Body of pancreas (tissue), 4 donors: ENCODE results near the gene MYLK4. TPM values are rescaled to one million over a fixed set of nuclear protein-coding genes. Genes with fewer than 3 reads are reported as not detected.

ENCODE experiments used
- ATAC-seq: fragments of 150-250 bp; one replicate; pipeline ENCODE4 v1.9.1; 2016
- DNase-seq, 4 donors: peaks; one replicate each; pipeline ENCODE4 v3.0.0-alpha.2; 2019
- H3K27ac ChIP-seq, 4 donors: fragments of 200-600 bp; sonication (generic); 1 replicate in 3 of 4; 2 replicates in 1 of 4; pipeline versions ENCODE4 v1.5.1 to v1.6.1; 2016 to 2019; ENCODE audit warnings: mild to moderate bottlenecking in 1 of 4, mixed read lengths in 1 of 4, moderate library complexity in 1 of 4
- H3K27me3 ChIP-seq, 2 donors: fragments of 200-600 bp; sonication (generic); one replicate each; pipeline ENCODE4 v1.6.0; 2016; ENCODE audit warnings: mild to moderate bottlenecking in 1 of 2
- H3K36me3 ChIP-seq, 2 donors: fragments of 200-600 bp; sonication (generic); replicated peaks in 1 of 2; 2 replicates each; pipeline ENCODE4 v1.5.1; 2016; ENCODE audit warnings: low read depth in 2 of 2; ENCODE audit not compliant: insufficient read depth in 1 of 2
- H3K4me1 ChIP-seq: fragments of 200-600 bp; sonication (generic); one replicate; pipeline ENCODE4 v1.6.0; 2016
- H3K4me3 ChIP-seq, 2 donors: fragments of 200-600 bp; sonication (generic); 1 replicate in 1 of 2; 2 replicates in 1 of 2; pipeline ENCODE4 v1.5.1; 2016 to 2019
- H3K9me3 ChIP-seq, 3 donors: fragments of 200-600 bp; sonication (generic); 1 replicate in 2 of 3; 2 replicates in 1 of 3; pipeline ENCODE4 v1.5.1; 2016
- CTCF ChIP-seq, 7 experiments: fragments of 450-650 bp in 4 of 7; fragments of 200-600 bp in 3 of 7; sonication (generic) in 3 of 7; IDR thresholded peaks; one replicate each; pipeline ENCODE4 v1.5.1; 2016 to 2019; ENCODE audit warnings: antibody characterized with exemption in 7 of 7
- POLR2A ChIP-seq, 3 donors: fragments of 450-650 bp; IDR thresholded peaks; one replicate each; pipeline ENCODE4 v1.6.1; 2016; ENCODE audit warnings: antibody characterized with exemption in 3 of 3, mild to moderate bottlenecking in 2 of 3
- WGBS, 2 donors: methylation state at CpG; one replicate each; pipeline ENCODE4 v1.1.5; 2017; 5-methylcytosine and 5-hydroxymethylcytosine counted together
- intact Hi-C: fragments of 100-400 bp; cut with DNase I; formaldehyde crosslinking; loops from one replicate; pipeline ENCODE4 v1.15.1; 2023
- total RNA-seq, 2 donors: library from RNA; depleted of rRNA; stranded (reverse); fragments of >200 nt; gene quantifications; one replicate each; pipeline ENCODE4 v1.1.0, GENCODE V29; 2016

Gene MYLK4
- total RNA-seq, 2 donors from 2014 or later, result 0.26 to 0.33 TPM

- Histone ChIP-seq H3K4me3 (no peak overlapping the region), H3K36me3 (no peaks in the 10 kb centered on the region), H3K27me3 (no peaks in the 10 kb centered on the region), H3K4me1 (peaks cover 42% of the 10 kb centered on the region), H3K9me3 (no peaks in the 10 kb centered on the region), H3K27ac (peak overlapping the region; percentile 59 to 80 (median 72))
- ATAC-seq (no peak), DNase-seq (no peak)
- intact Hi-C loops, result no loop called here
- TF ChIP-seq POLR2A (IDR thresholded peaks at IDR 0.05) (no peak), CTCF (IDR thresholded peaks at IDR 0.05) (no peak)
- 81 to 88% methylated on average over 17 of the region's 17 CpGs for WGBS, 2 donors
These were observed 41.8 kb upstream of the MYLK4 start for GRCh38 chr6:2792330-2793110.

GRCh38 chr6:2791450-2791974, 40.8 kb upstream of the MYLK4 start:
- peaks cover 32% of the 10 kb centered on the region for H3K4me1 ChIP-seq
- H3K27ac ChIP-seq, result peak overlapping the region; percentile 64 to 80 (median 74)
- WGBS, 2 donors, result 30 to 31% methylated on average over 4 of the region's 4 CpGs

GRCh38 chr6:2790588-2791449, 40.1 kb upstream of the MYLK4 start:
- peak; percentile 84 to 90 (median 86) for DNase-seq
- Histone ChIP-seq H3K4me1 (peaks cover 31% of the 10 kb centered on the region), H3K4me3 (no peak overlapping the region), H3K36me3 (peaks cover 0 to 2% of the 10 kb centered on the region in 2 donors), H3K9me3 (no peaks in the 10 kb centered on the region), H3K27ac (peak overlapping the region; percentile 64 to 80 (median 74)), H3K27me3 (no peaks in the 10 kb centered on the region)
- ATAC-seq, result peak; percentile 92
- intact Hi-C loops, result no loop called here
- TF ChIP-seq POLR2A (IDR thresholded peaks at IDR 0.05) (peak in 2 of 3 donors; percentile 33 to 39), CTCF (IDR thresholded peaks at IDR 0.05) (peak; percentile 61 to 95 (median 94))
- 23 to 24% methylated on average over 11 of the region's 11 CpGs for WGBS, 2 donors

More at GRCh38 chr6:2791450-2791974, 40.8 kb upstream of the MYLK4 start:
- Histone ChIP-seq H3K27me3 (no peaks in the 10 kb centered on the region), H3K4me3 (no peak overlapping the region), H3K36me3 (peaks cover 0 to 2% of the 10 kb centered on the region in 2 donors), H3K9me3 (no peaks in the 10 kb centered on the region)
- DNase-seq, result peak in 1 of 4 donors; percentile 42
- intact Hi-C loops, result no loop called here
- peak; percentile 51 for ATAC-seq
- TF ChIP-seq CTCF (IDR thresholded peaks at IDR 0.05), result no peak
- no peak for TF ChIP-seq POLR2A (IDR thresholded peaks at IDR 0.05)

- no peaks in the 10 kb centered on the region for H3K27me3 ChIP-seq
- DNase-seq, result no peak
- peaks cover 0 to 2% of the 10 kb centered on the region in 2 donors for H3K36me3 ChIP-seq
- no peak overlapping the region for H3K27ac ChIP-seq
- peaks cover 16% of the 10 kb centered on the region for H3K4me1 ChIP-seq
- TF ChIP-seq POLR2A (IDR thresholded peaks at IDR 0.05) (no peak), CTCF (IDR thresholded peaks at IDR 0.05) (no peak)
- H3K9me3 ChIP-seq, result no peaks in the 10 kb centered on the region
- no peak for ATAC-seq
- intact Hi-C loops, result loop anchor here (5.0 to 10.0 kb wide), 2 partner anchors 71 to 159 kb away; no protein-coding TSS in a partner anchor
- no peak overlapping the region for H3K4me3 ChIP-seq
- 69 to 82% methylated on average over 4 of the region's 4 CpGs for whole genome bisulfite sequencing, 2 donors
These were observed 35.5 kb upstream of the MYLK4 start for GRCh38 chr6:2786269-2786668.
